Adrenal gland (tissue), 5 donors: ENCODE data around the gene PGPEP1.

ENCODE experiments used
- POLR2A ChIP-seq, 2 donors: fragments of 450-650 bp; IDR thresholded peaks; one replicate each; pipeline ENCODE4 v1.6.1; 2017; ENCODE audit warnings: antibody characterized with exemption in 2 of 2, mild to moderate bottlenecking in 2 of 2, moderate library complexity in 1 of 2
- TF ChIP-seq, protein P1 (sequence below), 6 experiments: fragments of 450-650 bp in 4 of 6; fragments of 200-600 bp in 2 of 6; sonication (generic) in 1 of 6; IDR thresholded peaks; 1 replicate in 5 of 6; 2 replicates in 1 of 6; pipeline versions ENCODE4 v1.5.1 to v1.8.0; 2016 to 2021; ENCODE audit warnings: antibody characterized with exemption in 6 of 6, mild to moderate bottlenecking in 2 of 6, moderate library complexity in 1 of 6
- donor health status: DM: no; HTN: no; CAD: no.

DNA sequence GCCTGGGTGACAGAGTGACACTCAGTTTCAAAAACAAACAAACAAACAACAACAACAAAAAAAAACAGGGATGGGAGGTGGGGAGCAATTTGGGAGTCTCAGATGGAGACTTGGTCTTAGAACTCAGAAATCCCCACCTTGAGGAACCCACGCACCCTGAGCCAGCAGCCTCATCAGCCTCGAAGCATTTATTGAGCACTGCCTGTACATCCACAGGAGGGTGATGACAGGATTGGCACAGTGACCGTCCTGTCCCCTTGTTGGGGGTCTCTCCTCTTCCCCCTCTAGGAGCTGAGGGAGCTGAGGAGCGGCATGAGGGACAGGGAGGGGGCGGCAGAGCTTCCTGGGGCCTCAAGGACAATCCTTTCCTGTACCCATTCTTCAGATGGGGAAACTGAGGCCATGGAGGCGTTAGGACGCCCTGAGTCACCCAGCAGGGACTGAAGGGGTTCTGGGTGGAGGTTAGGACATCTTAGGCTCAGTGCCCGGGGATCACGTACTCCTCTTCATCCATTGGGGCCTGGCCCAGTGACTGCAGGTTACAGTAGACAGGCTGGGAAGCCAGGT, 51.2 kb downstream of the PGPEP1 start:
- TF ChIP-seq POLR2A (IDR thresholded peaks at IDR 0.05): no peak
- TF ChIP-seq, protein P1, sequence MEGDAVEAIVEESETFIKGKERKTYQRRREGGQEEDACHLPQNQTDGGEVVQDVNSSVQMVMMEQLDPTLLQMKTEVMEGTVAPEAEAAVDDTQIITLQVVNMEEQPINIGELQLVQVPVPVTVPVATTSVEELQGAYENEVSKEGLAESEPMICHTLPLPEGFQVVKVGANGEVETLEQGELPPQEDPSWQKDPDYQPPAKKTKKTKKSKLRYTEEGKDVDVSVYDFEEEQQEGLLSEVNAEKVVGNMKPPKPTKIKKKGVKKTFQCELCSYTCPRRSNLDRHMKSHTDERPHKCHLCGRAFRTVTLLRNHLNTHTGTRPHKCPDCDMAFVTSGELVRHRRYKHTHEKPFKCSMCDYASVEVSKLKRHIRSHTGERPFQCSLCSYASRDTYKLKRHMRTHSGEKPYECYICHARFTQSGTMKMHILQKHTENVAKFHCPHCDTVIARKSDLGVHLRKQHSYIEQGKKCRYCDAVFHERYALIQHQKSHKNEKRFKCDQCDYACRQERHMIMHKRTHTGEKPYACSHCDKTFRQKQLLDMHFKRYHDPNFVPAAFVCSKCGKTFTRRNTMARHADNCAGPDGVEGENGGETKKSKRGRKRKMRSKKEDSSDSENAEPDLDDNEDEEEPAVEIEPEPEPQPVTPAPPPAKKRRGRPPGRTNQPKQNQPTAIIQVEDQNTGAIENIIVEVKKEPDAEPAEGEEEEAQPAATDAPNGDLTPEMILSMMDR (IDR thresholded peaks at IDR 0.05): no peak
